GM06990 (cell line): ENCODE data around the gene DNAH11.
"Not testable (repeated sequence)": the region's sequence is repeated elsewhere in the genome, so short reads cannot be mapped to it uniquely, and the experiment has no call there.

Experiments
- DNase-seq: peaks from one replicate; pipeline ENCODE4 v3.0.0-alpha.2; 2011; ENCODE audit not compliant: insufficient read length; ENCODE audit errors: extremely low read depth
- H3K27me3 ChIP-seq: replicated peaks from 2 replicates; pipeline ENCODE4 v1.6.0; 2011; ENCODE audit warnings: low read length; ENCODE audit not compliant: control insufficient read depth, insufficient read depth
- H3K36me3 ChIP-seq: 2 replicates; pipeline ENCODE4 v1.5.1; 2011; ENCODE audit warnings: low read length; ENCODE audit not compliant: control insufficient read depth, insufficient read depth
- H3K4me3 ChIP-seq: replicated peaks from 2 replicates; pipeline ENCODE4 v1.5.1; 2011; ENCODE audit warnings: low read depth, mild to moderate bottlenecking, control low read depth, low read length
- TF ChIP-seq, protein P1 (sequence below): IDR thresholded peaks from 2 replicates; pipeline ENCODE4 v1.5.1; 2011; ENCODE audit warnings: low read length, control low read depth, mild to moderate bottlenecking, inconsistent platforms; ENCODE audit not compliant: insufficient read depth, poor library complexity, severe bottlenecking

The DNAH11 gene

DNA sequence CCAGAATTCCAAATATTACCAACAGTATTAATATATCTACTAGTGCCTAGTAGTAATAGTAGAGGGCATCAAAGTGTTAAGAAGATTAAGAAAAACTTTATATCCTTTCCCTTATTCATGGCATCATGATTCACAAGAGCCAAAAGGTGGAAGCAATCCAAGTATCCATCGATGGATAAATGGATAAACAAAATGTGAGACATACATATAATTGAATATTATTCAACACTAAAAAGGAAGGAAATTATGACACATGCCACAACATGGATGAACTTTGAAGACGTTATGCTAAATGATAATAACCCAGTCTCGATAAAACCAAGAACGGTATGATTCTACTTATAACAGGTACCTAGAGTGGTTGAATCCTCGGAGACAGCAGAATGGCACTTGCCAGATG, 379.8 kb downstream of the DNAH11 start:
- TF ChIP-seq, protein P1, sequence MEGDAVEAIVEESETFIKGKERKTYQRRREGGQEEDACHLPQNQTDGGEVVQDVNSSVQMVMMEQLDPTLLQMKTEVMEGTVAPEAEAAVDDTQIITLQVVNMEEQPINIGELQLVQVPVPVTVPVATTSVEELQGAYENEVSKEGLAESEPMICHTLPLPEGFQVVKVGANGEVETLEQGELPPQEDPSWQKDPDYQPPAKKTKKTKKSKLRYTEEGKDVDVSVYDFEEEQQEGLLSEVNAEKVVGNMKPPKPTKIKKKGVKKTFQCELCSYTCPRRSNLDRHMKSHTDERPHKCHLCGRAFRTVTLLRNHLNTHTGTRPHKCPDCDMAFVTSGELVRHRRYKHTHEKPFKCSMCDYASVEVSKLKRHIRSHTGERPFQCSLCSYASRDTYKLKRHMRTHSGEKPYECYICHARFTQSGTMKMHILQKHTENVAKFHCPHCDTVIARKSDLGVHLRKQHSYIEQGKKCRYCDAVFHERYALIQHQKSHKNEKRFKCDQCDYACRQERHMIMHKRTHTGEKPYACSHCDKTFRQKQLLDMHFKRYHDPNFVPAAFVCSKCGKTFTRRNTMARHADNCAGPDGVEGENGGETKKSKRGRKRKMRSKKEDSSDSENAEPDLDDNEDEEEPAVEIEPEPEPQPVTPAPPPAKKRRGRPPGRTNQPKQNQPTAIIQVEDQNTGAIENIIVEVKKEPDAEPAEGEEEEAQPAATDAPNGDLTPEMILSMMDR, result no peak
- Histone ChIP-seq H3K36me3 (no peaks in the 10 kb centered on the region), H3K27me3 (no peaks in the 10 kb centered on the region), H3K4me3 (no peak overlapping the region)
- DNase-seq, result no peak

DNA sequence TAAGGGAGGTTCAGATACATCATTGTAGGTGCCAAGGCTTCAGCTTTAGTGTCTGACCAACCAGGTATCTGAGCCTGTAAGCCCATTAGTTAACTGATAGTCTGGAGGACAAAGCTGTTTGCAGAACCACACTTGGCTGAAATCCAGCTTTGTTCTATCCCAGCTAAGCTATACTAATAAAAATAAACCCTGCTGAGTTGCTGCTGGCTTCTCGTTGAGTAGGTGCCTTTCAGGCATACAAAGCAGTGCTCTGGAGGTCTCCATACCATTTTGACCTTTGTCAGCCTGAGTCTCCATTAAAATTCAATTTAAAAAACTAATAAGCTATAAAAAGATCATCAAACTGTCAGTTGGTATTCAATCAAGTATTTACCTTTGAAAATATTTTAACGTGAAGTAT, 380.8 kb downstream of the DNAH11 start:
- Histone ChIP-seq H3K36me3 (no peaks in the 10 kb centered on the region), H3K27me3 (no peaks in the 10 kb centered on the region), H3K4me3 (no peak overlapping the region)
- no peak for DNase-seq
- TF ChIP-seq, protein P1, result no peak

DNA sequence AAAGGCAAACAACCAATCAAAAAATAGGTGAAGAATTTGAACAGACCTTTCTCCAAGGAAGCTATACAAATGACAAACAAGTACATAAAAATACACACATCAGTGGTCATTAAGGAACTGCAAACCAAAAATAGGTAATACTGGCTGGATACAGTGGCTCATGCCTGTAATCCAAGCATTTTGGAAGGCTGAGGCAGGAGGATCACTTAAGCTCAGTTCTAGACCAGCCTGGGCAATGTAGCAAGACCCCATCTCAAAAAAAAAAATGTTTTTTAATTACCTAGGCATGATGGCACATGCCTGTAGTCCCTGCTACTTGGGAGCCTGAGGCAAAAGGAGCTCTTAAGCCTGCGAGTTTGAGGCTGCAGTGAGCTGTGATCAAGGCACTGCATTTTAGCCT, 383.6 kb downstream of the DNAH11 start:
- Histone ChIP-seq H3K27me3 (no peaks in the 10 kb centered on the region), H3K4me3 (no peak overlapping the region), H3K36me3 (no peaks in the 10 kb centered on the region)
- TF ChIP-seq, protein P1, result no peak
- no peak for DNase-seq

DNA sequence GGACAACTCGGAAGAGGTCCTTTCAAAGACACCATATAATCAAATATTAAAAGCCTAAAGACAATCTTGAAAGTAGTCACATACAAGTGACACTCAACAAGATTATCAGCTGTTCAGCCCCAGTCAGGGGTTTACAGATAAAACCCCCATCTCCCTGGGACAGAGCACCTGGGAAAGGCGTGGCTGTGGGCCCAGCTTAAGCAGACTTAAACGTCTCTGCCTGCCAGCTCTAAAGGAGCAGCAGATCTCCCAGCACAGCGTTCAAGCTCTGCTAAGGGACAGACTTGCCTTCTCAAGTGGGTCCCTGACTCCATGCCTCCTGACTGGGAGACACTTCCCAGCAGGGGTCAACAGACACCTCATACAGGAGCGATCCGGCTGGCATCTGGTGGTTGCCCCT, 384.9 kb downstream of the DNAH11 start:
- Histone ChIP-seq H3K4me3 (no peak overlapping the region), H3K27me3 (no peaks in the 10 kb centered on the region), H3K36me3 (no peaks in the 10 kb centered on the region)
- TF ChIP-seq, protein P1, result no peak
- DNase-seq, result no peak

DNA sequence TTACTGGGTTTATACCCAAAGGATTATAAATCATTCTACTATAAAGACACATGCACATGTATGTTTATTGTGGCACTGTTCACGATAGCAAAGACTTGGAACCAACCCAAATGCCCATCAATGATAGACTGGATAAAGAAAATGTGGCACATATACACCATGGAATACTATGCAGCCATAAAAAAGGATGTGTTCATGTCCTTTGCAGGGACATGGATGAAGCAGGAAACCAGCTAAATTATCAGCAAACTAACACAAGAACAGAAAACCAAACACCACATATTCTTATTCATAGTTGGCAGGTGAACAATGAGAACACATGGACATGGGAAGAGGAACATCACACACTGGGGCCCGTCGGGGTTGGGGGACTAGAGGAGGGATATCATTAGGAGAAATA, 390.5 kb downstream of the DNAH11 start:
- H3K27me3 ChIP-seq, H3K4me3 ChIP-seq, H3K36me3 ChIP-seq, DNase-seq: not testable (repeated sequence)

DNA sequence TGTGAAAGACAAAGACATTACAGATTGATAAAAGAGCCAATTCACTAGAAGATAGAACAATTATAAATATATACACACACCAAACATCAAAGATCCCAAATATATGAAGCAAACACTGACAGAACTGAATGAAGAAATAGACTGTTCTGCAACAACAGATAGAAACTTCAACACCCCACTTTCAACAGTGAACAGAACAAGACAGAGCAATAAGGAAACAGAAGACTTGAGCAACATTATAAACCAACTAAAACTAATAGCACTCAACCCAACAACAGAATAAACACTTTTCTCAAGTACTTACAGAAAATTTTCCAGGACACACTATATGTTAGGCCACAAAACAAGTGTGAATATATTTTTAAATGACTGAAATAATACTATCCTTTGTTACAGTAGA, 392.0 kb downstream of the DNAH11 start:
- no peaks in the 10 kb centered on the region for H3K27me3 ChIP-seq
- H3K36me3 ChIP-seq, result no peaks in the 10 kb centered on the region
- TF ChIP-seq, protein P1, result no peak
- DNase-seq, result no peak
- no peak overlapping the region for H3K4me3 ChIP-seq
